H9 (cell line): ENCODE results near the gene INTS1. TPM values are rescaled to one million over a fixed set of nuclear protein-coding genes. Genes with fewer than 3 reads are reported as not detected.

ENCODE experiments used
- DNase-seq: peaks from one replicate; pipeline ENCODE4 v3.0.0-alpha.2; 2017
- H2AFZ ChIP-seq: one replicate; pipeline ENCODE4 v1.6.1; 2013; ENCODE audit warnings: mild to moderate bottlenecking, low read length, control low read depth, moderate library complexity
- H2AK5ac ChIP-seq: 2 replicates; pipeline ENCODE4 v1.6.1; 2013; ENCODE audit warnings: low read length, control low read depth, mixed read lengths; ENCODE audit not compliant: insufficient read length
- H2BK120ac ChIP-seq: one replicate; pipeline ENCODE4 v1.6.1; 2013; ENCODE audit warnings: low read depth, mild to moderate bottlenecking, low read length, control low read depth, inconsistent platforms; ENCODE audit not compliant: poor library complexity, severe bottlenecking
- H2BK12ac ChIP-seq: 2 replicates; pipeline ENCODE4 v1.6.1; 2013; ENCODE audit warnings: low read length, control low read depth, mixed read lengths, low read depth; ENCODE audit not compliant: insufficient read length
- H2BK15ac ChIP-seq: 2 replicates; pipeline ENCODE4 v1.6.1; 2013; ENCODE audit warnings: low read depth, low read length, control low read depth
- H2BK20ac ChIP-seq: one replicate; pipeline ENCODE4 v1.6.1; 2013; ENCODE audit warnings: low read depth, mild to moderate bottlenecking, low read length, control low read depth, inconsistent platforms; ENCODE audit not compliant: poor library complexity, severe bottlenecking
- H2BK5ac ChIP-seq: 2 replicates; pipeline ENCODE4 v1.6.1; 2013; ENCODE audit warnings: low read length, control low read depth, mixed read lengths; ENCODE audit not compliant: insufficient read length
- H3K14ac ChIP-seq: 2 replicates; pipeline ENCODE4 v1.6.1; 2013; ENCODE audit warnings: low read length, control low read depth; ENCODE audit not compliant: insufficient read depth
- H3K18ac ChIP-seq: 2 replicates; pipeline ENCODE4 v1.6.1; 2013; ENCODE audit warnings: low read depth, mild to moderate bottlenecking, mixed read lengths, low read length, control low read depth; ENCODE audit not compliant: insufficient read length
- H3K23ac ChIP-seq: 2 replicates; pipeline ENCODE4 v1.6.1; 2013; ENCODE audit warnings: low read length, control low read depth, mixed read lengths, low read depth; ENCODE audit not compliant: insufficient read length
- H3K23me2 ChIP-seq: 2 replicates; pipeline ENCODE4 v1.6.1; 2013; ENCODE audit warnings: low read depth, mild to moderate bottlenecking, mixed read lengths, low read length, control low read depth; ENCODE audit not compliant: insufficient read length, poor library complexity, severe bottlenecking
- H3K27ac ChIP-seq: 2 replicates; pipeline ENCODE4 v1.5.1; 2013; ENCODE audit warnings: low read length, control low read depth, mixed read lengths, low read depth; ENCODE audit not compliant: insufficient read length
- H3K27me3 ChIP-seq: 2 replicates; pipeline ENCODE4 v1.6.1; 2013; ENCODE audit warnings: low read length, control low read depth, inconsistent platforms; ENCODE audit not compliant: insufficient read depth
- H3K4ac ChIP-seq: 2 replicates; pipeline ENCODE4 v1.6.1; 2013; ENCODE audit warnings: low read depth, mild to moderate bottlenecking, control low read depth, inconsistent platforms, low read length, moderate library complexity
- H3K4me1 ChIP-seq: 2 replicates; pipeline ENCODE4 v1.6.1; 2013; ENCODE audit warnings: low read length, control low read depth, inconsistent platforms; ENCODE audit not compliant: insufficient read depth
- H3K4me2 ChIP-seq: 2 replicates; pipeline ENCODE4 v1.6.1; 2013; ENCODE audit warnings: low read length, control low read depth, mixed read lengths; ENCODE audit not compliant: insufficient read length, insufficient read depth
- H3K56ac ChIP-seq: 2 replicates; pipeline ENCODE4 v1.6.1; 2013; ENCODE audit warnings: low read depth, mild to moderate bottlenecking, mixed read lengths, low read length, control low read depth; ENCODE audit not compliant: insufficient read length
- H3K79me1 ChIP-seq: 2 replicates; pipeline ENCODE4 v1.6.1; 2013; ENCODE audit warnings: low read depth, mild to moderate bottlenecking, moderate library complexity, low read length, control low read depth, inconsistent platforms; ENCODE audit not compliant: insufficient read depth, poor library complexity, severe bottlenecking
- H3K79me2 ChIP-seq: 2 replicates; pipeline ENCODE4 v1.6.1; 2013; ENCODE audit warnings: low read length, control low read depth, inconsistent platforms; ENCODE audit not compliant: insufficient read depth
- H3K9ac ChIP-seq: 2 replicates; pipeline ENCODE4 v1.6.1; 2013; ENCODE audit warnings: low read length, control low read depth, mixed read lengths; ENCODE audit not compliant: insufficient read length; ENCODE audit errors: extremely low read depth
- H3K9me3 ChIP-seq: one replicate; pipeline ENCODE4 v1.6.1; 2013; ENCODE audit warnings: low read depth, low read length, inconsistent platforms; ENCODE audit not compliant: control insufficient read depth
- H3T11ph ChIP-seq: one replicate; pipeline ENCODE4 v1.6.1; 2013; ENCODE audit warnings: mild to moderate bottlenecking, low read length, control low read depth, inconsistent platforms
- H4K20me1 ChIP-seq: one replicate; pipeline ENCODE4 v1.6.1; 2013; ENCODE audit not compliant: control insufficient read depth, insufficient read length, insufficient read depth
- H4K5ac ChIP-seq: 2 replicates; pipeline ENCODE4 v1.6.1; 2013; ENCODE audit warnings: low read depth, mild to moderate bottlenecking, mixed read lengths, low read length, control low read depth; ENCODE audit not compliant: insufficient read length
- H4K8ac ChIP-seq: replicated peaks from 2 replicates; pipeline ENCODE4 v1.6.1; 2013; ENCODE audit warnings: low read length, control low read depth, mixed read lengths, low read depth; ENCODE audit not compliant: insufficient read length
- H4K91ac ChIP-seq: 2 replicates; pipeline ENCODE4 v1.6.1; 2013; ENCODE audit warnings: low read depth, mild to moderate bottlenecking, moderate library complexity, mixed read lengths, low read length, control low read depth; ENCODE audit not compliant: insufficient read length
- H3K27ac Mint-ChIP-seq, 3 experiments: 2 replicates in 2 of 3; 3 replicates in 1 of 3; pipeline ENCODE4 v1.8.0; 2020 to 2021; ENCODE audit warnings: mixed read lengths in 3 of 3, mild to moderate bottlenecking in 1 of 3, moderate library complexity in 1 of 3
- H3K27me3 Mint-ChIP-seq: 2 replicates; pipeline ENCODE4 v1.8.0; 2021; ENCODE audit warnings: low read depth, mild to moderate bottlenecking, moderate library complexity, mixed read lengths
- H3K36me3 Mint-ChIP-seq, 3 experiments: 2 replicates in 2 of 3; 3 replicates in 1 of 3; pipeline ENCODE4 v1.8.0; 2020 to 2021; ENCODE audit warnings: low read depth in 3 of 3, mixed read lengths in 3 of 3; ENCODE audit not compliant: insufficient read depth in 1 of 3
- H3K4me1 Mint-ChIP-seq, 2 experiments: 2 replicates each; pipeline ENCODE4 v1.8.0; 2020; ENCODE audit warnings: mixed read lengths in 2 of 2
- H3K4me3 Mint-ChIP-seq, 2 experiments: 2 replicates in 1 of 2; 3 replicates in 1 of 2; pipeline ENCODE4 v1.8.0; 2020 to 2021; ENCODE audit warnings: mild to moderate bottlenecking in 2 of 2, mixed read lengths in 2 of 2, moderate library complexity in 1 of 2
- H3K9me3 Mint-ChIP-seq, 2 experiments: 2 replicates in 1 of 2; 3 replicates in 1 of 2; pipeline ENCODE4 v1.8.0; 2020; ENCODE audit warnings: mild to moderate bottlenecking in 2 of 2, mixed read lengths in 2 of 2, moderate library complexity in 1 of 2
- CTCF ChIP-seq: fragments of 200-600 bp; sonication (generic); conservative IDR thresholded peaks from 3 replicates; pipeline ENCODE4 v1.8.0; 2021; ENCODE audit warnings: antibody characterized with exemption, mild to moderate bottlenecking
- WGBS: extraction: QIAGEN DNeasy Blood & Tissue Kit; methylation state at CpG from one replicate; pipeline ENCODE4 v1.1.7; 2013; ENCODE audit warnings: missing lambda C conversion rate, low lambda C conversion rate, mixed read lengths; ENCODE audit not compliant: insufficient read length; ENCODE audit errors: extremely low coverage; 5-methylcytosine and 5-hydroxymethylcytosine counted together
- total RNA-seq: library from RNA; stranded (reverse); gene quantifications from 2 replicates; pipeline ENCODE4 v1.2.1, GENCODE V29; 2021

Gene INTS1
- total RNA-seq, 1 experiment from 2014 or later: 133 TPM

- no peak overlapping the region for H4K5ac ChIP-seq
- H3K9ac ChIP-seq: no peak overlapping the region
- H3K4me1 ChIP-seq: no peaks in the 10 kb centered on the region
- Mint-ChIP-seq H3K4me1 (peaks cover 13 to 14% of the 10 kb centered on the region in 2 experiments), H3K27me3 (no peaks in the 10 kb centered on the region), H3K9me3 (no peaks in the 10 kb centered on the region), H3K4me3 (no peak overlapping the region), H3K27ac (no peak overlapping the region), H3K36me3 (peaks cover 3 to 15% (median 6%) of the 10 kb centered on the region in 3 experiments; a peak in 4 of 7 replicates)
- no peak overlapping the region for H3K27ac ChIP-seq
- H2BK120ac ChIP-seq: no peak overlapping the region
- H4K91ac ChIP-seq: peak overlapping the region; percentile 76
- H3K9me3 ChIP-seq: no peaks in the 10 kb centered on the region
- no peaks in the 10 kb centered on the region for H4K20me1 ChIP-seq
- no peak overlapping the region for H3K4me2 ChIP-seq
- no peak overlapping the region for H3K14ac ChIP-seq
- H3K56ac ChIP-seq: no peak overlapping the region
- no peak overlapping the region for H2BK15ac ChIP-seq
- no peaks in the 10 kb centered on the region for H3K23me2 ChIP-seq
- WGBS: no CpG with 5 or more reads among the region's 25 CpGs
- H3K27me3 ChIP-seq: no peaks in the 10 kb centered on the region
- H2BK5ac ChIP-seq: no peak overlapping the region
- H3T11ph ChIP-seq: no peak overlapping the region
- no peak overlapping the region for H4K8ac ChIP-seq
- H3K18ac ChIP-seq: no peak overlapping the region
- no peak for TF ChIP-seq CTCF
- H3K4ac ChIP-seq: no peak overlapping the region
- no peak overlapping the region for H3K23ac ChIP-seq
- no peaks in the 10 kb centered on the region for H3K79me1 ChIP-seq
- no peak for DNase-seq
- H2BK20ac ChIP-seq: no peak overlapping the region
- no peak overlapping the region for H2AFZ ChIP-seq
- H2BK12ac ChIP-seq: no peak overlapping the region
- no peak overlapping the region for H2AK5ac ChIP-seq
- H3K79me2 ChIP-seq: peaks cover 2% of the 10 kb centered on the region; the same call in 1 of the 2 replicates
These were observed 34.5 kb upstream of the INTS1 start for GRCh38 chr7:1538544-1539180.
